CD4-positive, alpha-beta T cell treated with Interleukin-6 for 4 hours (primary cell): ENCODE data around the gene C16orf96.

Source experiments
- DNase-seq: peaks from one replicate; pipeline ENCODE4 v3.0.0-alpha.2; 2020; ENCODE audit warnings: mixed read lengths

Gene C16orf96

DNA sequence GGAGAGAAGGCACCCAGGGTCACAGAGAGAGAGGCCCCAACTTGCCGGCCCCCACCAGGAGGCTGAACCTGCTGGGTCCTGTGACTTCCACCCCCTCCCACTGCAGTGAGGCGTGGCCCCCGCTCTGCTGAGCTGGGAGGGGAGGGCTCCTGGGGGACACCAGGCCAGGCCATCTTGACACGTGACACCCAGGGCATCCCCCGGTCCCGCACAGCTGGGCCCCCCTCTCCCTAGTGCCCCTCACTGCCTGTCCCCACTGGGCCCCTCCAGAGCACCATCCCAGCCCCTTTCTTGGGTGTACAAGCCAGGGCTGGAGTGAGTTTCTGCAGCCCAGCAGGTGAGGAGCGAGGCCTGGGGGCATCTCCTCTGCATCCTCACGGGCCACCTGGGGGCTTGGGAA is 46.2 kb downstream of the C16orf96 start:
- no peak for DNase-seq

- no peak for DNase-seq
These were observed 47.6 kb downstream of the C16orf96 start for GRCh38 chr16:4603624-4604170.

- DNase-seq = no peak
These were observed 48.3 kb downstream of the C16orf96 start for GRCh38 chr16:4604401-4604800.

GRCh38 chr16:4606354-4606753 is 50.2 kb downstream of the C16orf96 start:
- DNase-seq = no peak

DNA sequence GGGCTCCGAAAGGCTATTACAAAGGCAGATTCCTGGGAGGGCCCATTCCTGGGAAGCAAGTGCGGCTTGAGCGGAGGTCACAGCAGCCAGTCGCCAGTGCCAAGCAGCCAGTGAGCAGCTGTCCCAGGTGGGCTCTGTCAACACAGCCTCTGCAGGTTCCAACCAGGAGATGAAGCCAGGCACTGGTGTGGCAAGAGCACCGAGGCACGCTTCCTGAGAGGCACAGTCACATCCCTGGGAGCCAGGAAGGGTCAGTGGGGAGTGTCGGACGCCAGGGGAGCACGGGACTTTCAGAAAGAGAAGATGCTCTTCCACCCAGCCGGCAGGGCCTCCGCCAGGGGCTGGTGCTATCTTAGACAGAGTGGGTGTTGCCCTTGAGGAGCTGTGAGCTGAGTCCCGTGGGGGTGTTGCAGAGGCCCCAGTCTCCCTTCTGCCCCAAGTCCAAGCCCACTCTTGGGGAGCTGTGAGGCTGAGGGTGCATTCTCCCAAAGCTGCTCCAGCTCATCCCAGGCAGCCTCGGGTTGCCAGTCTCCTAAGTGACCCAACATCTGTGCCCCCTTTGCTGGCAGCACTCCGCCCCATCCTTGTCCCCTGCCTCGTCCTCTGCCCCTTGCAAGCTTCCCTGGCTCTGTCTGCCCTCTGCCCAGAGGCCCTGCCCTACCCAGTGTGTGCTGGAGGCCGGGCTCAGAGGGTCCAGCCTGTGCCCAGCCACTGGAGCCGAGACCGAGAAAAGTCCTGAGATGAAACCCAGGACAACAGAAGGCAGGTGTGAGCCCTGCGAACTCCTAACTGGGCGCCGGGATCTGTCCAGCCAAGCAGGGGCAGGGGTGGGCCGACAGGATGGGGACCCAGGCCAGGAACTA is 51.9 kb downstream of the C16orf96 start:
- DNase-seq = no peak

DNA sequence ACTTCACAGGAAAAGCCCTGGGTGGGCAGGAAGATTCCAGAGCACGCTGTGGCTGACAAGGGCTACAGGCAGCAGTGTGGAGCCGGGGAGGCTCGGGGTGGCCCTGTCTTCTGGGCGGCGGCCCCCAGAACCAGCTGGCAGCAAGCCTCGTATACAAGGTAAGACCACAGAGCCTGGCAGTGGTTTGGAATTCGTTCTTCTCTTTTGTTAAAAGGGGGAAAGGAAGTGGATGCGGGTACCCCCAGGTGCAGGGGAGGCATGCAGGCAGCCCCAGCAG is 52.5 kb downstream of the C16orf96 start:
- no peak for DNase-seq

- DNase-seq = no peak
These were observed 53.3 kb downstream of the C16orf96 start for GRCh38 chr16:4609200-4610010.

GRCh38 chr16:4610011-4611005 is 54.2 kb downstream of the C16orf96 start:
- DNase-seq = no peak

- DNase-seq = no peak
These were observed 55.3 kb downstream of the C16orf96 start for GRCh38 chr16:4611337-4612021.

DNA sequence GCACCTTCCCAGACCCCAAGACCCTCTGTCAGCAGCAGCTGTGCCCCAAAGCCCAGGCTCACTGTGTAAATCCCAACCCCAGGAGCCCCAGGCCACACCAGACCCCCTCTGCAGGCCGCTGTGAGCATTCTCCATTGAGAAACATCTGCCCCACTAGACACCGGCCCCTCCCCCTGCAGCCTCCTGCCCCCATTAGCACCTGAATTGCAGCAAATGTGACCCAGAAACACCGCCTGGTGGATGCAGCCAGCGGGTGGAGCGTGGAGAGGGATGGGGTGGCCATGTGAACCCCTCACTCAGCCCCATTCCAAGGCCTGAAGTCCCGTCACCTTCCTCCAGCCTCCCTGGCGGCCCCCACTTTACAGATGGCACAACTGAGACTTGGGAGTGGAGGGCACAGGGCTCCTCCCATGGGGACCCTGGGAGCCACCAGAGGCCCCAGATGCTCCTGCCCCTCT is 56.4 kb downstream of the C16orf96 start:
- no peak for DNase-seq

- no peak for DNase-seq
These were observed 57.0 kb downstream of the C16orf96 start for GRCh38 chr16:4612977-4613635.

DNA sequence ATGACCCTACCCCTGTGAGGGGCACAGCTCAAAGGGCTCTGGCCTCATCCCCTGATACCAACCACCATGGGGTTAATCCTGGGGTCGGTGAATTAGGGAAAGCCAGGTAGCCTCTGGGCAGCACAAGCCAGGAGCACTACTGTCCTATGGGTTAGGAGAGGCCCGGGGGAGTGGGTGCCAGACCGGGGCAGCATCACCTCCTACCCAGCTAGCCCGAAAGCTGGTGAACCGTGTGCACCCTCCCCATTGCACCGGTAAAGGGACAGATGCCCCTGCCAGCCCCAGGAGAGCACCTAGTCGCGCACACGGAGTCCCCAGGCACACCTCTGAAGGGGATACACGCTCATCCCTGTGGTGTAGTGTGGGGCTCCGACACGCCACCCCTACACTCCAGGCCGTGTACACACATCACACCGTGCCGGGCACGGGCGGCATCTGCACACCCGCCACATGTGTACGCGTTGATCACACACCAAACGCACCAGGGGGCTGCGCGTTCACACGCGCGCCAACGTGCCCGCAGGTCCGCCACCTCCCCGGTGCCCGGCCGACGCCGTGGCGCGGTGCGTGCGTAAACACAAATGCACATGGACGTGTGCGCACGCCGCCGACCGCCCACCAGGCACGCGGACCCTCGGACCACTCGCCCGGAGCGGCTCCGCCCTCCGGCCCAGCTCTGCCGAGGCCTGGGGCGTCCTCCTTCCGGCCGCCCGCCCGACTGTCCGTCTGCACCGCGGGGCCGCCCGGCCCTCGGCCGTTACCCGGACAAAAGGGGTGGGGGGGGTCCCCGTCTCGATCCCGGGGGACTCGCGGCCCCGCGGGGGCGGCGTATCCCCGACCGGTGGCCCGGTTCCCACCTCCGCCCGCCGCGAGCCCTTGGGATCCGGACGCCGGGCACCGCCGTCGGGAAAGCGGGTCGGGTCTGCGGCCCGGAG is 57.8 kb downstream of the C16orf96 start:
- DNase-seq = peak; percentile 42

- DNase-seq = peak; percentile 87
These were observed 58.6 kb downstream of the C16orf96 start, which contains the start of gene UBALD1 for GRCh38 chr16:4614571-4615383. UBALD1 (minus strand) TSS chr16:4614888; CDS start chr16:4614797, 91 bp downstream.

- DNase-seq = no peak
These were observed 59.4 kb downstream of the C16orf96 start for GRCh38 chr16:4615384-4616046.

DNA sequence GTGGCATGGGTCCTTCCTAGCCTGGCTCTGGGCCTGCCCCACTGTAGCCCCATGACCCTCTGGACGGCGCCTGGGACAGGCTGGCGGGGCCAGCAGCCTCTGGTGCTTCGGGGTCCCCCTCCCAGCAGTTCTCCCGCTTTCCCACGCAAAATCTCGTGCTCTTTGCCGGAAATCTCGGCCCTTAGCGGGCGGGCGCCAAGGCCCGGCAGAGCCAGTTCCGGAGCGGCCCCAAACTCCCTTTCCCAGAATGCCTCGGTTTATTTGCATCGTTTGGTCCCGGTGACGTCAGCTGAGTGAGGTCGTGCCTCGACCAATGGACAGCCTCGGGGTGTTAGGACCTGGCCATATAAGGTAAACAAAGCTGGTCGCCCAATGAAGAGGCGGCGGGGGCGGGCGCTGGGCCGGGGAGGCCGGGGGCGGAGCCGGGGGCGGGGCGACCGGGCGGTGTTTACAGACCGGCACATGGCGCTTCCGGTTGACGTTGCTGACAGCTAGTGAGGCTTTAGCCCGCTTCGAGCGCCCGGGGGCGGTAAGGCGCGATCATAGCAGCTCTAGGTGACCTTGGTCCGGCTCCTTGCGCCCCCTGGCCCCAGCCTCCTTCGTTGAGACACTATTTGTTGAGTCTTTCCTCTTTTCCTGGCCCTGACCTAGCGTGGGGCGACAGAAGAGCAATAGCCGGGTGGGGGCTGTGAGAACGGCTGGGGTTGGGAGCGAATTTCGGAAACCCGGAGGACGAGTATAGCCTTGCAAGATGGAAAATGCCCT is 60.1 kb downstream of the C16orf96 start:
- peak; percentile 99 for DNase-seq

- no peak for DNase-seq
These were observed 61.7 kb downstream of the C16orf96 start for GRCh38 chr16:4617880-4618279.

GRCh38 chr16:4618645-4619418 is 62.7 kb downstream of the C16orf96 start:
- no peak for DNase-seq
